OCI-LY1 (cell line): ENCODE results near the gene PALB2.

Source experiments
- H2AFZ ChIP-seq: fragments of 200-600 bp; sonication (generic), shearing (Covaris generic); 2 replicates; pipeline ENCODE4 v1.6.0; 2014; ENCODE audit warnings: antibody characterized with exemption, mild to moderate bottlenecking, low read length
- H3F3A ChIP-seq: fragments of 200-600 bp; sonication (generic), shearing (Covaris generic); 2 replicates; pipeline ENCODE4 v1.6.0; 2014; ENCODE audit warnings: mild to moderate bottlenecking, antibody characterized with exemption, low read length, moderate library complexity; ENCODE audit not compliant: insufficient read depth
- H3K27ac ChIP-seq: fragments of 200-600 bp; sonication (generic); 2 replicates; pipeline ENCODE4 v1.5.1; 2014; ENCODE audit warnings: low read length, mixed run types, mild to moderate bottlenecking, low read depth; ENCODE audit not compliant: poor library complexity, severe bottlenecking
- H3K27me3 ChIP-seq: fragments of 200-600 bp; sonication (generic); 2 replicates; pipeline ENCODE4 v1.6.0; 2014; ENCODE audit warnings: antibody characterized with exemption, mild to moderate bottlenecking, low read length, moderate library complexity; ENCODE audit not compliant: insufficient read depth
- H3K36me3 ChIP-seq: fragments of 200-600 bp; sonication (generic); 2 replicates; pipeline ENCODE4 v1.6.1; 2014; ENCODE audit warnings: mild to moderate bottlenecking, antibody characterized with exemption, low read length, moderate library complexity, mixed read lengths; ENCODE audit not compliant: insufficient read depth
- H3K4me1 ChIP-seq: fragments of 200-600 bp; sonication (generic); 2 replicates; pipeline ENCODE4 v1.5.1; 2014; ENCODE audit warnings: mild to moderate bottlenecking, low read length, moderate library complexity; ENCODE audit not compliant: insufficient read depth, severe bottlenecking
- H3K4me2 ChIP-seq: fragments of 200-600 bp; sonication (generic), shearing (Covaris generic); 2 replicates; pipeline ENCODE4 v1.6.1; 2014; ENCODE audit warnings: low read length
- H3K4me3 ChIP-seq: fragments of 200-600 bp; sonication (generic); 2 replicates; pipeline ENCODE4 v1.5.1; 2014; ENCODE audit warnings: low read length, low read depth, mild to moderate bottlenecking, mixed read lengths; ENCODE audit not compliant: poor library complexity, severe bottlenecking
- H3K79me2 ChIP-seq: fragments of 200-600 bp; shearing (Covaris generic); 2 replicates; pipeline ENCODE4 v1.6.1; 2016; ENCODE audit warnings: mixed run types, low read length, mixed read lengths; ENCODE audit not compliant: insufficient read depth
- H3K9ac ChIP-seq: fragments of 200-600 bp; sonication (generic), shearing (Covaris generic); 2 replicates; pipeline ENCODE4 v1.6.1; 2014; ENCODE audit warnings: mild to moderate bottlenecking, low read length, mixed read lengths
- H3K9me2 ChIP-seq: fragments of 200-600 bp; sonication (generic), shearing (Covaris generic); 2 replicates; pipeline ENCODE4 v1.6.1; 2014; ENCODE audit warnings: low read depth, mild to moderate bottlenecking, low read length, mixed read lengths
- H3K9me3 ChIP-seq: fragments of 200-600 bp; shearing (Covaris generic); 2 replicates; pipeline ENCODE4 v1.6.1; 2014; ENCODE audit warnings: low read length, mixed read lengths
- H4K20me1 ChIP-seq: fragments of 200-600 bp; sonication (generic), shearing (Covaris generic); 2 replicates; pipeline ENCODE4 v1.6.0; 2016; ENCODE audit warnings: mild to moderate bottlenecking, low read length; ENCODE audit not compliant: insufficient read depth
- CTCF ChIP-seq: fragments of 200-600 bp; sonication (generic), shearing (Covaris generic); IDR thresholded peaks from 2 replicates; pipeline ENCODE4 v1.5.1; 2017; ENCODE audit warnings: mild to moderate bottlenecking, antibody characterized with exemption, low read length, moderate library complexity, mixed read lengths
- EZH2 ChIP-seq: fragments of 200-600 bp; sonication (generic), shearing (Covaris generic); IDR thresholded peaks from 2 replicates; pipeline ENCODE4 v1.8.0; 2017; ENCODE audit warnings: borderline replicate concordance, mixed run types, mild to moderate bottlenecking, antibody characterized with exemption, low read length, moderate library complexity, mixed read lengths

Gene PALB2

GRCh38 chr16:23683487-23683886 is 42.4 kb upstream of the PALB2 start:
- Histone ChIP-seq H3K27me3 (no peaks in the 10 kb centered on the region), H3K79me2 (peaks cover 29% of the 10 kb centered on the region), H3K9ac (no peak overlapping the region), H3K4me1 (peaks cover 19% of the 10 kb centered on the region), H3K9me3 (no peaks in the 10 kb centered on the region), H4K20me1 (no peaks in the 10 kb centered on the region), H3F3A (no peaks in the 10 kb centered on the region; the same call in 1 of the 2 replicates), H2AFZ (no peak overlapping the region), H3K9me2 (no peaks in the 10 kb centered on the region), H3K4me2 (no peak overlapping the region), H3K36me3 (peaks cover 91% of the 10 kb centered on the region), H3K4me3 (no peak overlapping the region), H3K27ac (no peak overlapping the region)
- no peak for TF ChIP-seq CTCF
- no peak for TF ChIP-seq EZH2

- Histone ChIP-seq H3K4me3 (no peak overlapping the region), H3K27me3 (no peaks in the 10 kb centered on the region), H3K4me2 (0 out of 2 replicates have a peak overlapping the region, but pooled peaks have one; percentile 12), H3K9ac (no peak overlapping the region), H3K9me2 (no peaks in the 10 kb centered on the region), H3K36me3 (peaks cover 78% of the 10 kb centered on the region), H2AFZ (no peak overlapping the region), H3K4me1 (peaks cover 27% of the 10 kb centered on the region), H3K9me3 (no peaks in the 10 kb centered on the region), H4K20me1 (no peaks in the 10 kb centered on the region), H3K79me2 (peaks cover 29% of the 10 kb centered on the region), H3K27ac (no peak overlapping the region), H3F3A (no peaks in the 10 kb centered on the region)
- no peak for TF ChIP-seq CTCF
- TF ChIP-seq EZH2, result no peak
These were observed 41.1 kb upstream of the PALB2 start for GRCh38 chr16:23682181-23682580.

GRCh38 chr16:23679986-23680336 is 38.9 kb upstream of the PALB2 start:
- peaks cover 29% of the 10 kb centered on the region for H3K79me2 ChIP-seq
- H2AFZ ChIP-seq, result no peak overlapping the region

More at GRCh38 chr16:23679986-23680336, 38.9 kb upstream of the PALB2 start:
- no peaks in the 10 kb centered on the region for H3K27me3 ChIP-seq
- H3K36me3 ChIP-seq, result peaks cover 56% of the 10 kb centered on the region
- H3K4me2 ChIP-seq, result peak overlapping the region; percentile 98
- H4K20me1 ChIP-seq, result no peaks in the 10 kb centered on the region
- no peaks in the 10 kb centered on the region for H3K9me3 ChIP-seq
- no peaks in the 10 kb centered on the region for H3F3A ChIP-seq
- TF ChIP-seq EZH2 (no peak), CTCF (no peak)
- peaks cover 27% of the 10 kb centered on the region for H3K4me1 ChIP-seq
- H3K4me3 ChIP-seq, result peak overlapping the region; percentile 76
- H3K9me2 ChIP-seq, result no peaks in the 10 kb centered on the region
- peak overlapping the region; percentile 54 for H3K27ac ChIP-seq
- peak overlapping the region; percentile 83 for H3K9ac ChIP-seq
